SK-N-SH (cell line): Measurements from ENCODE around the gene SPEG. TPM values are rescaled to one million over a fixed set of nuclear protein-coding genes. Genes with fewer than 3 reads are reported as not detected.

Experiments used
- CTCF ChIA-PET: fragments of 300-600, 350-600 bp; formaldehyde crosslinking; extraction: SDS; loops from one replicate; lab custom pipeline; 2021; lab: Yijun Ruan, JAX
- POLR2A ChIA-PET: fragments of 350-600 bp; sonication (Branson Sonifier 250); formaldehyde crosslinking; extraction: SDS; loops from one replicate; lab custom pipeline; 2020; ENCODE audit warnings: antibody characterized with exemption, inconsistent platforms; lab: Yijun Ruan, JAX
- DNase-seq: peaks from one replicate; pipeline ENCODE4 v3.0.0; 2012
- H2AFZ ChIP-seq: fragments of 200-600 bp; sonication (generic); 2 replicates; pipeline ENCODE4 v1.8.1; 2016; ENCODE audit warnings: antibody characterized with exemption, mild to moderate bottlenecking, low read depth
- H3F3A ChIP-seq: fragments of 200-600 bp; sonication (generic); replicated peaks from 2 replicates; pipeline ENCODE3; 2016; ENCODE audit warnings: antibody characterized with exemption, mild to moderate bottlenecking; ENCODE audit not compliant: insufficient read depth
- H3K27ac ChIP-seq, 2 experiments: fragments of 200-500 bp in 1 of 2; fragments of 200-600 bp in 1 of 2; sonication (Bioruptor generic) in 1 of 2; sonication (generic), shearing (Covaris generic) in 1 of 2; 2 replicates each; pipeline versions ENCODE4 v1.5.1 to v1.6.1; 2014 to 2016; ENCODE audit warnings: low read depth in 2 of 2, inconsistent platforms in 1 of 2, low read length in 1 of 2, mild to moderate bottlenecking in 1 of 2, mixed read lengths in 1 of 2
- H3K27me3 ChIP-seq: fragments of 200-600 bp; sonication (generic), shearing (Covaris generic); 2 replicates; pipeline ENCODE4 v1.6.1; 2016; ENCODE audit warnings: mixed run types; ENCODE audit not compliant: insufficient read depth
- H3K36me3 ChIP-seq, 2 experiments: fragments of 200-500 bp in 1 of 2; fragments of 200-600 bp in 1 of 2; sonication (Bioruptor generic) in 1 of 2; sonication (generic) in 1 of 2; replicated peaks in 1 of 2; 2 replicates each; pipeline versions ENCODE3 to v1.5.1; 2014 to 2016; ENCODE audit warnings: low read length in 1 of 2, mild to moderate bottlenecking in 1 of 2; ENCODE audit not compliant: insufficient read depth in 2 of 2, control insufficient read depth in 1 of 2
- H3K4me1 ChIP-seq, 2 experiments: fragments of 200-500 bp in 1 of 2; fragments of 200-600 bp in 1 of 2; sonication (Bioruptor generic) in 1 of 2; sonication (generic), shearing (Covaris generic) in 1 of 2; 2 replicates each; pipeline versions ENCODE4 v1.5.1 to v1.6.1; 2014 to 2016; ENCODE audit warnings: low read depth in 1 of 2, low read length in 1 of 2, mixed run types in 1 of 2; ENCODE audit not compliant: insufficient read depth in 2 of 2, control insufficient read depth in 1 of 2
- H3K4me2 ChIP-seq: fragments of 200-600 bp; sonication (generic), shearing (Covaris generic); 2 replicates; pipeline ENCODE4 v1.6.1; 2017; ENCODE audit warnings: mixed run types
- H3K4me3 ChIP-seq, 2 experiments: fragments of 200-500 bp in 1 of 2; fragments of 200-600 bp in 1 of 2; sonication (Bioruptor generic) in 1 of 2; sonication (generic), shearing (Covaris generic) in 1 of 2; 2 replicates each; pipeline versions ENCODE4 v1.5.1 to v1.8.1; 2014 to 2016; ENCODE audit warnings: low read depth in 2 of 2, inconsistent platforms in 1 of 2, low read length in 1 of 2, mild to moderate bottlenecking in 1 of 2, mixed read lengths in 1 of 2, moderate library complexity in 1 of 2
- H3K79me2 ChIP-seq: fragments of 200-600 bp; sonication (generic); 2 replicates; pipeline ENCODE4 v1.8.1; 2017; ENCODE audit warnings: mild to moderate bottlenecking; ENCODE audit not compliant: insufficient read depth
- H3K9ac ChIP-seq: fragments of 200-600 bp; sonication (generic); 2 replicates; pipeline ENCODE4 v1.6.1; 2017; ENCODE audit warnings: mixed run types
- H3K9me2 ChIP-seq: fragments of 200-600 bp; sonication (generic); 2 replicates; pipeline ENCODE4 v1.6.1; 2017; ENCODE audit warnings: mixed run types
- H3K9me3 ChIP-seq: fragments of 200-600 bp; sonication (generic); 2 replicates; pipeline ENCODE4 v1.6.1; 2017; ENCODE audit warnings: mixed run types, mild to moderate bottlenecking, moderate library complexity
- H4K20me1 ChIP-seq: fragments of 200-600 bp; sonication (generic); 2 replicates; pipeline ENCODE4 v1.6.1; 2017; ENCODE audit warnings: mild to moderate bottlenecking, mixed run types; ENCODE audit not compliant: insufficient read depth
- CHD2 ChIP-seq: fragments of 150-350 bp; IDR thresholded peaks from 2 replicates; pipeline ENCODE4 v1.6.1; 2018; ENCODE audit warnings: low read length; ENCODE audit not compliant: partially characterized antibody
- EP300 ChIP-seq, 2 experiments: IDR thresholded peaks; 2 replicates each; pipeline versions ENCODE4 v1.4.0 to v1.6.1; 2012; ENCODE audit warnings: borderline replicate concordance in 1 of 2, low read depth in 1 of 2, low read length in 1 of 2
- EZH2phosphoT487 ChIP-seq: fragments of 200-600 bp; sonication (generic); IDR thresholded peaks from 2 replicates; pipeline ENCODE4 v1.6.1; 2017; ENCODE audit warnings: low read depth, mixed run types, mild to moderate bottlenecking, antibody characterized with exemption, moderate library complexity, borderline replicate concordance
- FOSL2 ChIP-seq: IDR thresholded peaks from 2 replicates; pipeline ENCODE4 v1.4.0; 2012; ENCODE audit warnings: low read depth, mild to moderate bottlenecking, moderate library complexity, borderline replicate concordance
- FOXJ3 ChIP-seq: sonication (generic); formaldehyde crosslinking; IDR thresholded peaks from 2 replicates; pipeline ENCODE4 v1.5.1; 2020; ENCODE audit warnings: mild to moderate bottlenecking, missing genetic modification reagents
- FOXM1 ChIP-seq: IDR thresholded peaks from 2 replicates; pipeline ENCODE4 v1.4.0; 2012; ENCODE audit warnings: low read depth, mild to moderate bottlenecking
- GABPA ChIP-seq: IDR thresholded peaks from 2 replicates; pipeline ENCODE4 v1.4.0; 2012; ENCODE audit warnings: low read depth, mild to moderate bottlenecking
- JUND ChIP-seq: IDR thresholded peaks from 2 replicates; pipeline ENCODE4 v1.4.0; 2012
- MEF2A ChIP-seq: IDR thresholded peaks from 2 replicates; pipeline ENCODE4 v1.4.0; 2012; ENCODE audit warnings: low read depth, borderline replicate concordance
- NFIC ChIP-seq: IDR thresholded peaks from 2 replicates; pipeline ENCODE4 v1.4.0; 2012; ENCODE audit warnings: borderline replicate concordance
- NRF1 ChIP-seq: IDR thresholded peaks from 2 replicates; pipeline ENCODE4 v1.6.1; 2012; ENCODE audit warnings: low read depth, mild to moderate bottlenecking, low read length
- POLR2AphosphoS5 ChIP-seq: IDR thresholded peaks from 2 replicates; pipeline ENCODE4 v1.6.1; 2012; ENCODE audit warnings: low read depth, low read length
- RCOR1 ChIP-seq: fragments of 150-350 bp; IDR thresholded peaks from 2 replicates; pipeline ENCODE4 v1.6.1; 2017; ENCODE audit warnings: antibody characterized with exemption, low read length
- YY1 ChIP-seq: IDR thresholded peaks from 2 replicates; pipeline ENCODE4 v1.4.0; 2012; ENCODE audit warnings: low read depth, mild to moderate bottlenecking
- WGBS: methylation state at CpG from one replicate; pipeline ENCODE4 v1.1.6; 2017; ENCODE audit warnings: low lambda C conversion rate; 5-methylcytosine and 5-hydroxymethylcytosine counted together
- polyA plus RNA-seq, 3 experiments: library from polyadenylated mRNA; depleted of rRNA; stranded (reverse); fragments of >200 nt; gene quantifications; 2 replicates each; pipeline ENCODE4 v1.2.3, GENCODE V29; 2012
- TF ChIP-seq, protein P1 (sequence below): IDR thresholded peaks from 2 replicates; pipeline ENCODE4; 2012
- TF ChIP-seq, protein P2 (sequence below): fragments of 200-600 bp; sonication (generic); IDR thresholded peaks from 2 replicates; pipeline ENCODE4 v1.6.1; 2017; ENCODE audit warnings: antibody characterized with exemption, mild to moderate bottlenecking, moderate library complexity
- TF ChIP-seq, protein P3 (sequence below): IDR thresholded peaks from 2 replicates; pipeline ENCODE4 v1.4.0; 2012; ENCODE audit warnings: low read depth, borderline replicate concordance
- TF ChIP-seq, protein P4 (sequence below): IDR thresholded peaks from 2 replicates; pipeline ENCODE4 v1.4.0; 2012; ENCODE audit warnings: low read depth, borderline replicate concordance
- TF ChIP-seq, protein P5 (sequence below): IDR thresholded peaks from 2 replicates; pipeline ENCODE4 v1.4.0; 2012; ENCODE audit warnings: low read depth

Gene SPEG
- polyA plus RNA-seq, 1 of the 3 experiments (the other 2 are of a cell fraction): 107 TPM

DNA sequence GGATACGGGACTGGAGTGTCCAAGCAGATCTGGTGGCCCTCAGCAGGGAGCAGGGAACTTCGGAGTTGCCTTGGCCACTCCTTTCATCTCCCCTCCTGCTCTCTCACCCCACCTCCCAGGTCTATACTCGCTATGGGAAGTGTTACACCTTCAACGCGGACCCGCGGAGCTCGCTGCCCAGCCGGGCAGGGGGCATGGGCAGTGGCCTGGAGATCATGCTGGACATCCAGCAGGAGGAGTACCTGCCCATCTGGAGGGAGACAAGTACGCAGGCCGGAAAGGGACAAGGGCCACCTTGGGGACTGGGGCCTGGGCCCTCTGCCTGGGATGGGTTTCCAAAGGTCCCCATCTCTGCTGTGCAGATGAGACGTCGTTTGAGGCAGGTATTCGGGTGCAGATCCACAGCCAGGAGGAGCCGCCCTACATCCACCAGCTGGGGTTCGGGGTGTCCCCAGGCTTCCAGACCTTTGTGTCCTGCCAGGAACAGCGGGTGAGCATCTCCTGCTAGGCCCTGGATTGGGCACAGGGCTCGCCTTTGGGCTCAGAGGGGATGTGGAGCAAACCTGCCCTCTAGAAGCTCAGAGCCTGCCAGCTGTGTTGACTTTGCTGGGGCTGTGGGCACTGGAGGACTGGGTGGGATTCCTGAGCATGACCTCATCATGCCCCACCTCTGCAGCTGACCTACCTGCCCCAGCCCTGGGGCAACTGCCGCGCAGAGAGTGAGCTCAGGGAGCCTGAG lies 97.2 kb downstream of the SPEG start:
- Histone ChIP-seq H3K36me3 (no peaks in the 10 kb centered on the region), H3K4me2 (no peak overlapping the region), H3K27me3 (no peaks in the 10 kb centered on the region; the same call in 1 of the 2 replicates), H3K27ac (no peak overlapping the region), H3K4me3 (no peak overlapping the region), H3K79me2 (no peaks in the 10 kb centered on the region), H3K4me1 (peaks cover 0 to 23% of the 10 kb centered on the region in 2 experiments; a peak in 2 of 4 replicates), H3K9ac (no peak overlapping the region), H3K9me3 (no peaks in the 10 kb centered on the region), H4K20me1 (no peaks in the 10 kb centered on the region), H2AFZ (no peak overlapping the region), H3K9me2 (no peaks in the 10 kb centered on the region), H3F3A (no peaks in the 10 kb centered on the region)
- POLR2A ChIA-PET: no interaction called here
- TF ChIP-seq, protein P1, sequence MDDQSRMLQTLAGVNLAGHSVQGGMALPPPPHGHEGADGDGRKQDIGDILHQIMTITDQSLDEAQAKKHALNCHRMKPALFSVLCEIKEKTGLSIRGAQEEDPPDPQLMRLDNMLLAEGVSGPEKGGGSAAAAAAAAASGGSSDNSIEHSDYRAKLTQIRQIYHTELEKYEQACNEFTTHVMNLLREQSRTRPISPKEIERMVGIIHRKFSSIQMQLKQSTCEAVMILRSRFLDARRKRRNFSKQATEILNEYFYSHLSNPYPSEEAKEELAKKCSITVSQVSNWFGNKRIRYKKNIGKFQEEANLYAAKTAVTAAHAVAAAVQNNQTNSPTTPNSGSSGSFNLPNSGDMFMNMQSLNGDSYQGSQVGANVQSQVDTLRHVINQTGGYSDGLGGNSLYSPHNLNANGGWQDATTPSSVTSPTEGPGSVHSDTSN: no peak
- TF ChIP-seq FOXM1: no peak
- TF ChIP-seq FOXJ3: no peak
- TF ChIP-seq, protein P2, sequence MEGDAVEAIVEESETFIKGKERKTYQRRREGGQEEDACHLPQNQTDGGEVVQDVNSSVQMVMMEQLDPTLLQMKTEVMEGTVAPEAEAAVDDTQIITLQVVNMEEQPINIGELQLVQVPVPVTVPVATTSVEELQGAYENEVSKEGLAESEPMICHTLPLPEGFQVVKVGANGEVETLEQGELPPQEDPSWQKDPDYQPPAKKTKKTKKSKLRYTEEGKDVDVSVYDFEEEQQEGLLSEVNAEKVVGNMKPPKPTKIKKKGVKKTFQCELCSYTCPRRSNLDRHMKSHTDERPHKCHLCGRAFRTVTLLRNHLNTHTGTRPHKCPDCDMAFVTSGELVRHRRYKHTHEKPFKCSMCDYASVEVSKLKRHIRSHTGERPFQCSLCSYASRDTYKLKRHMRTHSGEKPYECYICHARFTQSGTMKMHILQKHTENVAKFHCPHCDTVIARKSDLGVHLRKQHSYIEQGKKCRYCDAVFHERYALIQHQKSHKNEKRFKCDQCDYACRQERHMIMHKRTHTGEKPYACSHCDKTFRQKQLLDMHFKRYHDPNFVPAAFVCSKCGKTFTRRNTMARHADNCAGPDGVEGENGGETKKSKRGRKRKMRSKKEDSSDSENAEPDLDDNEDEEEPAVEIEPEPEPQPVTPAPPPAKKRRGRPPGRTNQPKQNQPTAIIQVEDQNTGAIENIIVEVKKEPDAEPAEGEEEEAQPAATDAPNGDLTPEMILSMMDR: no peak
- no peak for TF ChIP-seq CHD2
- CTCF ChIA-PET: interaction anchor here (1.1 to 62.1 kb wide), 12 partner anchors 9 to 165 kb away, joined by 3 to 2824 read pairs (median 35); partner anchors contain the start of genes ASIC4, CHPF, DNPEP and GMPPA
- WGBS: 54% methylated on average over 7 of the region's 20 CpGs
- DNase-seq: no peak

DNA sequence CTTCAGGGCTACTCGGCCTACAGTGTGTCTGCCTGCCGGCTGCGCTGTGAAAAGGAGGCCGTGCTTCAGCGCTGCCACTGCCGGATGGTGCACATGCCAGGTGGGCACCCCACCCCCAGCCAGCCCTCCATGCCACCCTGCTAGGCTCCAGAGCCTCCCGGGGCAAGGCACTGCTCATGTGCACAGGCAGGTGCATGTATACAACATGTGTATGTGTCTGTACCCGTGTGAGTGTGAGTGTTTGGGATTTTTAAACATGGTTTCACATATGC lies 97.7 kb downstream of the SPEG start:
- no peak for DNase-seq
- Histone ChIP-seq H3F3A (no peaks in the 10 kb centered on the region), H3K36me3 (no peaks in the 10 kb centered on the region), H3K9me3 (no peaks in the 10 kb centered on the region), H3K4me2 (no peak overlapping the region), H3K9me2 (no peaks in the 10 kb centered on the region), H3K27ac (no peak overlapping the region), H3K4me1 (peaks cover 0 to 18% of the 10 kb centered on the region in 2 experiments; a peak in 2 of 4 replicates), H3K27me3 (no peaks in the 10 kb centered on the region; the same call in 1 of the 2 replicates), H3K4me3 (no peak overlapping the region), H3K9ac (no peak overlapping the region), H3K79me2 (no peaks in the 10 kb centered on the region), H4K20me1 (no peaks in the 10 kb centered on the region), H2AFZ (no peak overlapping the region)
- CTCF ChIA-PET: interaction anchor here (1.1 to 62.1 kb wide), 7 partner anchors 9 to 164 kb away, joined by 3 to 2824 read pairs (median 154); partner anchors contain the start of genes ASIC4, CHPF, DNPEP and GMPPA
- 48% methylated on average over 3 of the region's 8 CpGs for WGBS
- TF ChIP-seq MEF2A: no peak
- TF ChIP-seq, protein P3, sequence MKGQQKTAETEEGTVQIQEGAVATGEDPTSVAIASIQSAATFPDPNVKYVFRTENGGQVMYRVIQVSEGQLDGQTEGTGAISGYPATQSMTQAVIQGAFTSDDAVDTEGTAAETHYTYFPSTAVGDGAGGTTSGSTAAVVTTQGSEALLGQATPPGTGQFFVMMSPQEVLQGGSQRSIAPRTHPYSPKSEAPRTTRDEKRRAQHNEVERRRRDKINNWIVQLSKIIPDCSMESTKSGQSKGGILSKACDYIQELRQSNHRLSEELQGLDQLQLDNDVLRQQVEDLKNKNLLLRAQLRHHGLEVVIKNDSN: no peak
- no peak for TF ChIP-seq JUND
- TF ChIP-seq RCOR1: no peak
- TF ChIP-seq, protein P4, sequence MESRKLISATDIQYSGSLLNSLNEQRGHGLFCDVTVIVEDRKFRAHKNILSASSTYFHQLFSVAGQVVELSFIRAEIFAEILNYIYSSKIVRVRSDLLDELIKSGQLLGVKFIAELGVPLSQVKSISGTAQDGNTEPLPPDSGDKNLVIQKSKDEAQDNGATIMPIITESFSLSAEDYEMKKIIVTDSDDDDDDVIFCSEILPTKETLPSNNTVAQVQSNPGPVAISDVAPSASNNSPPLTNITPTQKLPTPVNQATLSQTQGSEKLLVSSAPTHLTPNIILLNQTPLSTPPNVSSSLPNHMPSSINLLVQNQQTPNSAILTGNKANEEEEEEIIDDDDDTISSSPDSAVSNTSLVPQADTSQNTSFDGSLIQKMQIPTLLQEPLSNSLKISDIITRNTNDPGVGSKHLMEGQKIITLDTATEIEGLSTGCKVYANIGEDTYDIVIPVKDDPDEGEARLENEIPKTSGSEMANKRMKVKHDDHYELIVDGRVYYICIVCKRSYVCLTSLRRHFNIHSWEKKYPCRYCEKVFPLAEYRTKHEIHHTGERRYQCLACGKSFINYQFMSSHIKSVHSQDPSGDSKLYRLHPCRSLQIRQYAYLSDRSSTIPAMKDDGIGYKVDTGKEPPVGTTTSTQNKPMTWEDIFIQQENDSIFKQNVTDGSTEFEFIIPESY: no peak
- TF ChIP-seq EZH2phosphoT487: no peak
- TF ChIP-seq NRF1: no peak
- TF ChIP-seq YY1: no peak
- TF ChIP-seq FOXM1: no peak
- TF ChIP-seq EP300 (IDR thresholded peaks at IDR 0.05; ENCODE audit: borderline replicate concordance in 1 of 2, low read depth in 1 of 2, low read length in 1 of 2): no peak
- TF ChIP-seq, protein P5, sequence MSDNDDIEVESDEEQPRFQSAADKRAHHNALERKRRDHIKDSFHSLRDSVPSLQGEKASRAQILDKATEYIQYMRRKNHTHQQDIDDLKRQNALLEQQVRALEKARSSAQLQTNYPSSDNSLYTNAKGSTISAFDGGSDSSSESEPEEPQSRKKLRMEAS: no peak
- no peak for TF ChIP-seq FOXJ3
- TF ChIP-seq FOSL2: no peak
- no peak for TF ChIP-seq NFIC
- no peak for TF ChIP-seq POLR2AphosphoS5
- no peak for TF ChIP-seq GABPA
- TF ChIP-seq, protein P2: no peak
- POLR2A ChIA-PET: no interaction called here
